T-helper 2 cell treated with Interferon-gamma antibody and Interleukin-4, amounts not matched to agents 5 μg/mL and 100 μg/mL, for 36 hours (primary cell): ENCODE results near the gene TAS2R50.
A peak's percentile ranks its signal among the peaks of the same experiment; 100 is the strongest.
"Not testable (repeated sequence)": the region's sequence is repeated elsewhere in the genome, so short reads cannot be mapped to it uniquely, and the experiment has no call there.

Experiments used
- DNase-seq: peaks from one replicate; pipeline ENCODE4 v3.0.0; 2021; ENCODE audit warnings: low spot score
- H3K27ac Mint-ChIP-seq: one replicate; pipeline ENCODE4 v1.8.0; 2021; ENCODE audit warnings: mild to moderate bottlenecking, mixed read lengths
- H3K27me3 Mint-ChIP-seq: one replicate; pipeline ENCODE4 v1.8.0; 2021; ENCODE audit warnings: low read depth, mixed read lengths
- H3K36me3 Mint-ChIP-seq: one replicate; pipeline ENCODE4 v1.8.0; 2021; ENCODE audit warnings: low read depth, mixed read lengths
- H3K4me1 Mint-ChIP-seq: one replicate; pipeline ENCODE4 v1.8.0; 2021; ENCODE audit warnings: low read depth, mixed read lengths
- H3K4me3 Mint-ChIP-seq: one replicate; pipeline ENCODE4 v1.8.0; 2022; ENCODE audit warnings: mild to moderate bottlenecking, moderate library complexity, mixed read lengths
- H3K9me3 Mint-ChIP-seq: one replicate; pipeline ENCODE4 v1.8.0; 2021; ENCODE audit warnings: mixed read lengths

The TAS2R50 gene, protein sequence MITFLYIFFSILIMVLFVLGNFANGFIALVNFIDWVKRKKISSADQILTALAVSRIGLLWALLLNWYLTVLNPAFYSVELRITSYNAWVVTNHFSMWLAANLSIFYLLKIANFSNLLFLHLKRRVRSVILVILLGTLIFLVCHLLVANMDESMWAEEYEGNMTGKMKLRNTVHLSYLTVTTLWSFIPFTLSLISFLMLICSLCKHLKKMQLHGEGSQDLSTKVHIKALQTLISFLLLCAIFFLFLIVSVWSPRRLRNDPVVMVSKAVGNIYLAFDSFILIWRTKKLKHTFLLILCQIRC

DNA sequence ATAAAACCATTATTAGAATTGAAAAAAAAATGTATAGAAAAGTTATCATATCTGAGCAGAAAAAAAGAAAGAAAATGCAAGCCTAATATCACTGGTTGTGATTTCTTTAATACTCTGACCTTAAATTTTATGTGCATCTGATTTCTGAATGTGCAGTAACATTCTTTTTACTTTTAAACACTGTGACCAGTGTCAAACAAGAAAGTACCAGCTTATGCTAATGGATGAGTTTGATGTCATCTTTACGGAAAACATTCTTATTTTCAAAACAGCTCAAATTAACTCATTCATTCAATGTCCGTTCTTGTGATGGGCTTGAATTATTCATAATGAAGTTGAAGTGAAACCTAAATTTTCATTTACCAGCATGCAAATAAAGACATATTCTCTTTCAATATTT, at the start of gene TAS2R50:
TSS of gene TAS2R50 (minus strand) at position 101 of the 400 bp plus-strand sequence. CDS start at position 49, 52 bp downstream.
- DNase-seq, result no peak
- Mint-ChIP-seq H3K36me3 (peaks cover 13% of the 10 kb centered on the region), H3K9me3 (peaks cover 11% of the 10 kb centered on the region), H3K27ac (no peak within 1 kb of the TSS), H3K27me3 (peaks cover 35% of the 10 kb centered on the region), H3K4me3 (no peak within 1 kb of the TSS), H3K4me1 (peaks cover 21% of the 10 kb centered on the region)

GRCh38 chr12:11033959-11034358, 47.2 kb upstream of the TAS2R50 start:
- not testable (repeated sequence) for H3K4me3 Mint-ChIP-seq, H3K27me3 Mint-ChIP-seq, DNase-seq, H3K4me1 Mint-ChIP-seq, H3K9me3 Mint-ChIP-seq, H3K27ac Mint-ChIP-seq
- peaks cover 24% of the 10 kb centered on the region for H3K36me3 Mint-ChIP-seq

GRCh38 chr12:11031307-11031706, 44.6 kb upstream of the TAS2R50 start, which contains the start of gene TAS2R31:
Gene TAS2R31, minus strand, starts transcription at chr12:11031407. Its CDS starts 72 bp downstream, at chr12:11031335.
- Mint-ChIP-seq H3K4me1 (no peaks in the 10 kb centered on the region), H3K27me3 (no peaks in the 10 kb centered on the region), H3K4me3 (no peak within 1 kb of the TSS), H3K36me3 (peaks cover 37% of the 10 kb centered on the region), H3K27ac (no peak within 1 kb of the TSS), H3K9me3 (peaks cover 3% of the 10 kb centered on the region)
- DNase-seq, result no peak

DNA sequence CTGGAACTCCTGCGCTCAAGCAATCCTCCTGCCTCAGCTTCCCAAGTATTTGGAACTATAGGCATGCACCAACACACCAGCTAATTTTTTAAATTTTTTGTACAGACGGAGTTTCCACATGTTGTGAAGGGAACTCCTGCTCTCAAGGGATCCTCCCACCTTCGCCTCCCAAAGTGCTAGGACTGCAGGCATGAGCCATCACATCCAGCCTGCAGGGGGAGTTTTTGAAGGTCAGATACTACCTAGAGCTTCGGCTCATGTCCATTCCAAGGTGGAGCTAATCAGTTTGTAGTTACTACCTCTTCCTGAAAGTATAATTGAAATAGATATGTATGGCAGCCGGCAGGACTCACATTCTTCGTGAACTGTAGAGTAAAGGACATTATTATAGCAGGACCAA, 39.4 kb upstream of the TAS2R50 start:
- Mint-ChIP-seq H3K27me3 (no peaks in the 10 kb centered on the region), H3K4me1 (no peaks in the 10 kb centered on the region), H3K36me3 (peaks cover 35% of the 10 kb centered on the region), H3K4me3 (no peak overlapping the region), H3K27ac (no peak overlapping the region), H3K9me3 (peaks cover 11% of the 10 kb centered on the region)
- DNase-seq, result no peak

GRCh38 chr12:11023387-11023786, 36.7 kb upstream of the TAS2R50 start:
- DNase-seq, result no peak
- H3K27me3 Mint-ChIP-seq, result no peaks in the 10 kb centered on the region
- H3K4me1 Mint-ChIP-seq, result no peaks in the 10 kb centered on the region
- H3K36me3 Mint-ChIP-seq, result peaks cover 28% of the 10 kb centered on the region
- peaks cover 11% of the 10 kb centered on the region for H3K9me3 Mint-ChIP-seq
- no peak overlapping the region for H3K4me3 Mint-ChIP-seq
- no peak overlapping the region for H3K27ac Mint-ChIP-seq

GRCh38 chr12:11022520-11022919, 35.8 kb upstream of the TAS2R50 start, which contains the start of gene TAS2R19:
Gene TAS2R19, minus strand, starts transcription at chr12:11022620. Its CDS starts 49 bp downstream, at chr12:11022571.
- H3K9me3 Mint-ChIP-seq, result peaks cover 11% of the 10 kb centered on the region
- no peak within 1 kb of the TSS for H3K4me3 Mint-ChIP-seq
- H3K27me3 Mint-ChIP-seq, result no peaks in the 10 kb centered on the region
- no peaks in the 10 kb centered on the region for H3K4me1 Mint-ChIP-seq
- H3K27ac Mint-ChIP-seq, result no peak within 1 kb of the TSS
- H3K36me3 Mint-ChIP-seq, result peaks cover 24% of the 10 kb centered on the region
- DNase-seq, result no peak

GRCh38 chr12:11016937-11017336, 30.2 kb upstream of the TAS2R50 start:
- Mint-ChIP-seq H3K36me3 (peaks cover 5% of the 10 kb centered on the region), H3K27ac (no peak overlapping the region), H3K9me3 (no peaks in the 10 kb centered on the region), H3K4me3 (no peak overlapping the region), H3K27me3 (no peaks in the 10 kb centered on the region), H3K4me1 (no peaks in the 10 kb centered on the region)
- DNase-seq, result no peak

DNA sequence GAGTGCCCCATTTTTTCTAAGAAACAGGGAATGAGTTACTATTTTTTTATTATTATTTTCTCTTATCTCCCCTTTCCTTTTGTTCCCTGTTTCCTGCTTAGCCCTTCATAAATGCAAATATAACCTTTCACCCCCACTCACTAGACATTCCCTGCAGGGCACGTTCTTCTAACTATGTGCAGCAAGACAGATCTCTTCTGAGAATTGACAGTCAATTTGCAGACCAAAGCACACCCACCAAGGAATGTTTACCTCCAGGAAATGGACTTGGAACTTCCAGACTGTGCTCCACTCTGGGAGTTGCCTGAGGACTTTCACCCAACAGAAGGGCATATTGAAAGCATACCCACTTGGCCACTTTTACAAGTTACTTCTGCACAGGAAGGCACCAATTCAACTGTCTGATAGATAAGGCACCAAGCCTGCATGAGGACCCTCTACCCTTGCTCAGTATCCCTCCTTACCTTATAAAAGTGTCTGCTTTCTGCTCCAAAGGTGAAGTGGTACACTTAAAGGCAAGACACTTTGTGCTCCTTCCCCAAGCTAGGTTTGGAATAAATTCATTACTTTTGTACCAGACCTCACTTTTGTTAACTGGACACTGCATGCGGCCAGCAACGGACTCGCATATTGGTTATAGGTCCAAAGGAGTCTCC, 29.2 kb upstream of the TAS2R50 start:
- no peak overlapping the region for H3K27ac Mint-ChIP-seq
- no peaks in the 10 kb centered on the region for H3K27me3 Mint-ChIP-seq
- H3K9me3 Mint-ChIP-seq, result no peaks in the 10 kb centered on the region
- peaks cover 3% of the 10 kb centered on the region for H3K36me3 Mint-ChIP-seq
- no peak overlapping the region for H3K4me3 Mint-ChIP-seq
- DNase-seq, result no peak
- no peaks in the 10 kb centered on the region for H3K4me1 Mint-ChIP-seq

DNA sequence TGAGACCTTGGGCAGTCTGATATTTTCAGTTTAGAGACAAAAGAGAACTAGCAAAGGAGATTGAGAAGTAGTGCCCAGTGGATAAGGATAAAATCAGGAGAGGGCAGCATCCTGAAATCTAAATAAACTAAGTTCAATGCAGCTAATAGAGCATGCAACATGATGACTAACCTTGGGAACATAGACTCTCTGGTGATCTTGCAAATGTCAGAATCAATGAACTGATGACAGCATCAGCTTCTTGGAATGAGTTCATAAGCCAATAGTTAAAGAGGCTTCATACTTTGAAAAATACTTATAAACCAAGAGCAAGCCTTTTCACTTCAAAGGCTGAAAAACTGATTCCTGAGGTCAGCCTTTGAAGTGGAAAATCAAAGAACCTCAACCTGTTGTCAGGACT, 27.5 kb upstream of the TAS2R50 start:
- Mint-ChIP-seq H3K4me1 (no peaks in the 10 kb centered on the region), H3K27ac (no peak overlapping the region), H3K36me3 (peaks cover 3% of the 10 kb centered on the region), H3K9me3 (no peaks in the 10 kb centered on the region), H3K27me3 (no peaks in the 10 kb centered on the region), H3K4me3 (no peak overlapping the region)
- DNase-seq, result no peak

GRCh38 chr12:11007608-11008007, 20.9 kb upstream of the TAS2R50 start:
- Mint-ChIP-seq H3K27me3 (no peaks in the 10 kb centered on the region), H3K4me3 (no peak overlapping the region), H3K9me3 (no peaks in the 10 kb centered on the region), H3K4me1 (no peaks in the 10 kb centered on the region), H3K36me3 (no peaks in the 10 kb centered on the region), H3K27ac (no peak overlapping the region)
- DNase-seq, result no peak

GRCh38 chr12:10998204-10998603, 11.5 kb upstream of the TAS2R50 start, which contains the start of gene TAS2R20:
Gene TAS2R20, minus strand, starts transcription at chr12:10998304. Its CDS starts 429 bp downstream, at chr12:10997875.
- Mint-ChIP-seq H3K4me1 (no peaks in the 10 kb centered on the region), H3K27ac (no peak within 1 kb of the TSS), H3K36me3 (peaks cover 11% of the 10 kb centered on the region), H3K27me3 (no peaks in the 10 kb centered on the region), H3K9me3 (peaks cover 5% of the 10 kb centered on the region), H3K4me3 (no peak within 1 kb of the TSS)
- DNase-seq, result no peak

DNA sequence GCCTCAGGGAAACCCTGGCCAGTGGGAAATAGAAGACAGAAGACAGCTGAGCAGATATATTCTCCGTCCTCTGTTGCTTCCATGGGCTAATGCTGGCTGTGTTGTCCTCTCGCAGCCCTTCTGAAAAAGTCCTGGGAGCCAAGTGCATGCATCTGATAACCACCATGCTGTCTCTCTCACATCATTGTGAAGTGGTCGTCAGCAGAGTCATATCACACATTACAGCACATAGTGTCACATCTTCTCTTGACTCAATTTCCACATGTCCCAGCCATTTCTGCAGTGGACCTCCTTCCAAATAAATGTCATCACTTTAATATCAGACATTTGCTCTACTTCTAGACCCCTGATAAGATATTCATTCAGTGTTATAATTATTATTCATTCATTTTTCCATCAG, 7.6 kb upstream of the TAS2R50 start:
- Mint-ChIP-seq H3K4me3 (no peak overlapping the region), H3K9me3 (peaks cover 11% of the 10 kb centered on the region), H3K27me3 (no peaks in the 10 kb centered on the region), H3K4me1 (no peaks in the 10 kb centered on the region), H3K36me3 (peaks cover 23% of the 10 kb centered on the region), H3K27ac (no peak overlapping the region)
- no peak for DNase-seq

- peaks cover 12% of the 10 kb centered on the region for H3K36me3 Mint-ChIP-seq
- no peak overlapping the region for H3K4me3 Mint-ChIP-seq
- peaks cover 11% of the 10 kb centered on the region for H3K9me3 Mint-ChIP-seq
- H3K27ac Mint-ChIP-seq, result no peak overlapping the region
- H3K4me1 Mint-ChIP-seq, result peaks cover 9% of the 10 kb centered on the region
- no peak for DNase-seq
- peaks cover 24% of the 10 kb centered on the region for H3K27me3 Mint-ChIP-seq
Measured at GRCh38 chr12:10989107-10989506, 2.4 kb upstream of the TAS2R50 start.

DNA sequence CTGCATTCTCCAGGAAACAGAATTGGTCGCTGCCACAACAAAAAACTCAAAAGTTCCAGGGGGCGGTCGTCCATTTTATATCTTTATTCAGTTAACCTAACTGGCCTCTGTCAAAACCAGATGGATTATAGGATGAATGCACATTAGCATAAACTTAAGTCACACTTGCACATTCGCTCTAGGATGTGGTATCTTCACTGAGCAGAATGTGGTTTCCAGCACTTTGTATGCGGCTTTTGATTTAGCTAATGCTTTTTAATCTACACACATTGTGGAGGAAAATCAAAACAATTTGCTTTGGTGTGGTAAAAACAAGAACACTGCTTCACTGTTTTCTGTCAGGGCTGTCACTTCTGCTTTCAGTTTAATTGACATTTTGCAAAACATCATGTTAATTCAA, 4.5 kb downstream of the TAS2R50 start:
- Mint-ChIP-seq H3K27ac (no peak overlapping the region), H3K9me3 (no peaks in the 10 kb centered on the region), H3K36me3 (peaks cover 4% of the 10 kb centered on the region), H3K27me3 (peaks cover 58% of the 10 kb centered on the region), H3K4me3 (no peak overlapping the region), H3K4me1 (peaks cover 21% of the 10 kb centered on the region)
- peak; percentile 43 for DNase-seq
